ENCODE measurements around the gene RAB26.

Gene RAB26

DNA sequence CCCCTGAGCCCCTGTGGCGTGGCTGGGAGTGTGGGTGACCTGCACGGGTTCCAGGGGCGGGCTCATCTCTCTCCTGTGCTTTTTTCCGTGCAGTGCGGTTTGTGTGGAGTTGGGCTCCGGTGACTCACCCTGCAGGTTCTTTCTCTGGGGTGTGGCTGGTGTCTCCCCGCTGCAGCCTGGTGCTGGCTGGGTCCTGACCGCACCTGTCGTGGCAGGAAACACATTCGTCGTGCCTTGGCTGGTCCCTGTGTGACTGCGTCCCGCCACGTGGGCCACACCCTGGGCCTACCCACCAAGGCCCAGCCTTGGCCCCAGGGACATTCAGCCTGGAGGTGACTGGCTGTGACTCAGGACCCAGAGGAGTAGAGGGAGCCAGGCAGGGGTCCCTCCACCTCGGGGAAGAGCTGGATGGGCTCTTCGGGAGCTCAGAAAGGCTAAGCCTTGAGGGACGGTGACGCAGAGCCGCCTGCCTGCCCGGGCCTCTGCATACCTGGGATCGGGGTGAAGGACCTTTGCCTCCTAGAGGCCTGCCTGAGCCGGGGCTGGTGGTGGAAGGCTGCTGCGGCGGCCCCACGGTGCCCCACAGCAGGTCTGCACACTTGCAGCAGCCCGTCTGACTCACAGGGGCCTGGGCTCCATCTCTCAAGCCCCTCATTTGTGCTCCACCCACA is 14.9 kb downstream of the RAB26 start:
- DNase-seq = no peak

DNA sequence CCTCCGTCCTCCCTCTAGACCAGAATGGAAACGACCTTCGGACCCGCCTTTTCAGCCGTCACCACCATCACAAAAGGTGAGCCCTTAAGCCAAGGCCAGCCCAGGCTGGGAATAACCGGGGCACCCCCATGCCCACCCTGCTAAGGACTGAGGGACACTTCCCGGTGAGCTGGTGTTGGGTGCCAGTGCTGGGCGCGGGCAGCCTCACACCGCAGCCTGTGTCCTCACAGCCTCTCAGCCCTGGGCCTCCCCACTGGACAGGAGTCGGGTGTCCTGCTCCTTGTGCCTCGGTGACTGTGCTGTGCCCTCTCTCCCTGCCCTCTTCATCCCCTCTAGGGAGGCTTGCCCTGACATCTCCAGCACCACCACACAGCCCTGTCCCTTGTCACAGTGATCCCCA is 17.4 kb downstream of the RAB26 start:
- no peak for DNase-seq

DNA sequence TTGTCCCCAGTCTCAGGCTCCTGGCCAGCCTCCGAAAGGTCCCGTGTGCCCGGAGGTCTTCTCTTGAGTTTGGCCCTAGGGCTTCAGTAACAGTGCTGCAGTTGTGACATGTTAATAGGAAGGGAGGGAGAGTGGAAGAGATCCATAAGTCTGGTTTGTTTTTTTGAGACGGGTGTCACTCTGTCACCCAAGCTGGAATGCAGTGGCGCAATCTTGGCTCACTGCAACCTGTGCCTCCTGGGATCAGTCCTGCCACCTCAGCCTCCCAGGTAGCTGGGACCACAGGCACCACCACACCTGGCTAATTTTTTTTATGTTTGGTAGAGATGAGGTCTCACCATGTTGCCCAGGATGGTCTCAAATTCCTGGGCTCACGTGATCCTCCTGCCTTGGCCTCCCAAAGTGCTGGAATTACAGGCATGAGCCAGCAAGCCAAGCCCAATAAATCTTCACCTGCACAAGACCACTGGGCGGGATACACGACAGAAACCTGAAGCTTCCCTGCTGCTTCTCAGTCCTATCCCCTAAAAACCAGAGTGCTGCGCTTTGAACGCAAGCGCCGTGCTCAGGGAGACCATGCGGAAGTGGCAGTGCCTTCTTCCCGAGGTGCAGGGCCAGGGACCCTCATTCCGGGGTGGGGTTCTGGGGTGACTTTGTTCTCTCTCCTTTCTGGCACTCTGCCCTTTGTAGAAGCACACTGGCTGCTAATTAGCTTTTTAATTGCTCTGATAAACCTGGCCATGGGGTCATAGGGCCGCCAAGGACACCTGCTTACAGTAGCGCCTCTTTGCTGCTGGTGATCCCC is 18.0 kb downstream of the RAB26 start:
- no peak for DNase-seq

DNA sequence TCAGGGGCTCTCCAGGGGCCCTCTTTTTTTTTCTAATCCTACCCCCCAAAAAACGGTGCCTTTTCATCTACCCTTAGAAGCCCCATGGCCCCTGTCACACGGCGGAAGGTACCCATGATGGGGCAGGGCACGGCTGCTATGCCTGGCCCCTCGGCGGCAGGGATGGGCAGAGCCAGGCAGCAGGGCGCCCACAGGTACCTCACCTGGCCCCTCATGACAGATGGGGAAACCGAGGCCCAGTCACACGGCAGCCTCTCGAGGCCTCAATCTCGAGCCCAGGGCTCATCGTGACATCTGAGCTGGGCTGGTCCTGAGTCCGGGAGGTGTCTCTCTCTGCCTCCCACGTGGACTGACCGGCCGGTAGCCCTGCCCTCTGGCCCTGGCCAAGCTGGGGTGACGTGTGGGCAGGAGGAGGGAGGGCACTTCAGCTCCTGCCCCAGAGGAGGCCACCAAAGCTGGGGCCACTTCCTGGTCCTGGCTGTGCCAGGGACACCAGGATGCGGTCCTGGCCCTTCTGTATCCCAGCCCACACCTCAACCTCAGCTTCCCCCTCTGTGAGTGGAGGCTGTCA is 18.7 kb downstream of the RAB26 start:
- no peak for DNase-seq

DNA sequence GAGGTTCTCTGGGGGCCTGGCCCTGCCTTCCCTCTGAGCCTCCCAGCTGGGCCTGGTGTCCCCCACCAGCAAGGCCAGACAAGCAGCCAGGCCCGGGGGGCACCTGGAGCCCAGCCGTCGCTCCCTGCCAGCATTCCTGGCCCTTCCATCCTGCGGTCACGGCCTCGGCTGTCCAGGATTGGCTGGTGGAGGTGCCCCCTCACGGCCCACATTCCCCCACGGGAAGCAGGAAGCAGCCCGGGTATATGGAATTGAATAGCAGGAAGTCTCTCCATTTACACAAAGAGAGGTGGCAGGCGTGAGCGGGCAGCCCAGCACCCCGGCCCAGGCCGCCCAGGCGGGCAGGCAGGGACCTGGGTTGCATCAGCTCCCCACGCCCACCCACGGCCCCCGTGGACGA is 21.7 kb downstream of the RAB26 start:
- DNase-seq = no peak

DNA sequence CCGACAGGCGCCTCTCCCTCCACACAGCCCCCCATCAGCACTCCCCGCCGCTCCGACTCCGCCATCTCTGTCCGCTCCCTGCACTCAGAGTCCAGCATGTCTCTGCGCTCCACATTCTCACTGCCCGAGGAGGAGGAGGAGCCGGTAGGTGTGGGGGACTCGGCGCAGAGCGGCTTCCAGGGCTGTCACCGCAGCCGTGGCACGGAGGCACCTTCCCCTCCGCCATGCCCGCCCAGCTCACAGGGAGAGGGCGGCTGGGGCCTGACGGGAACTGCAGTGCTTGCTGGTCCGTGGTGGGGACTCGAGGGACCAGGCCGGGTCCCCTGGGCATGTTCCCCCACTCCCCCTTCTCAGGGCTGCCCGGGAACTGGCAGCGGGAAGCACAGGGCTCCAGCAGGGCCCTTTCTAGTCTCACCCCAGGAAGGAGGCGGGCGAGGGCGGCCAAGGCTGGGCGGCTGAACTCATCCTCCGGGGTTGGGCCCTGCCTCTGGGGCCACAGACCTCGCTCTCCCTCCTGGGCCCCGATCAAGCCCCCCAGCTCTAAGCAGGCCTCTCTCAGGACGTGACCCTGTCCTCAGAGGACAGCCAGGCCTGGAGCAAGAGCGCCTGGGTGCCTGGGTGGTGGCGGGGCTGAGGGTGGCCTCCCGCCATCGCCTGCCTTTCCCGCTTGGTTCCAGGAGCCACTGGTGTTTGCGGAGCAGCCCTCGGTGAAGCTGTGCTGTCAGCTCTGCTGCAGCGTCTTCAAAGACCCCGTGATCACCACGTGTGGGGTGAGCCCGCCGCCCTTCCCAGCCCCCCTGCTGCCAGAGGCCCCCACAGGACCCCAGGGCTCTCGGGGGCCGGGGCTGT is 22.4 kb downstream of the RAB26 start:
- DNase-seq = no peak

DNA sequence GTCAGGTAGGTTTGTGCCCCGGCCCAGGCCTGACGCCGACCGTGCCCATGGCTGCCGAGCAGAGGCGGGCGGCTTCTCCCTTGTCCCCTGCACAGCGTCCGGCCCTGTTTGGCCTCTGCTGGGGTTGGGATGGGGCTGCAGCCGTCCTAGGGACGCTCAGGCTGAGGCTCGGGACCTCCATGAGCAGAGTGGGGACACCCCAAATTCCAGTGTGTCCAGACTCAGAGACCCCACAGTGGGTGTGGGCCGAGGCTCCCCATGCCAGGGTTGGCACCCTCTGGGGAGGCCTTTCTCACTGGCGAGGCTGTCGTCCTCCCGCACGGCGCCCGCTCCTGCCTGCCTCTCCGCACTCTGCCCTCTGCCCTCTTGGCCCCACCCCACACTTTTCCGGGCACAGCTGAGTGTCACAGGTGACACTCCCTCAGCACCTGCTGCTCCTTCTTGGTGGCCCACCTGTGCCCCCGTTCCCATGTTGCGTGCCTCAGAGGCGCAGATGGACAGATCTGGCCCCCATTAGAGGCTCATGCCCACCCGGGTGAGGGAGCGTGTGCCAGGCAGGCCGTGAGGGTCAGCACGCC is 23.3 kb downstream of the RAB26 start:
- DNase-seq = no peak

DNA sequence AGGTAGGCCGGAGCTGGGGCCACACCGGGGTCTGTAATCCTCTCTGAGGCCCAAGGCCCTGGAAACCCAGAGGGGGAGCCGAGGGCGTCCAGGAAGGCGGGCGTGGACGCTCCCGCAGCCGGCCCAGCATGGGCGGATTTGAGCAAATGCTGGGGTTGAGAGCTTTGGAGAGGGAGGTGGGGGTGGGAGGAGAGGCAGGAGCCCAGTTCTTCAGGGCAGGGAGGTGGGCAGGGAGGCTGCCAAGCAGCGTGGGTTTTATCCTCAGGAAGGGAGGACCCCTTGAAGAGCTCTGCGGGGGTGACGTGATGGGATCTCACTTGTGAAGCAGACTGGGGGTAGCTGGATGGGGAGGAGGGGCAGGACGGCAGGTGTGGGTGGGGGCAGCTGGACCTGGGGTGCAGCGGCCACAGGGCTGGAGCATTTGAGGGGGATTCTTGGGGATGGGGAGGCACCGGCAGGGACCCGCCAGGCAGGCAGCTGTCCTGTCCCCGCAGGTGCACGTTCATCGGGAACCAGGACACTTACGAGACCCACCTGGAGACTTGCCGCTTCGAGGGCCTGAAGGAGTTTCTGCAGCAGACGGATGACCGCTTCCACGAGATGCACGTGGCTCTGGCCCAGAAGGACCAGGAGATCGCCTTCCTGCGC is 24.4 kb downstream of the RAB26 start:
- no peak for DNase-seq

DNA sequence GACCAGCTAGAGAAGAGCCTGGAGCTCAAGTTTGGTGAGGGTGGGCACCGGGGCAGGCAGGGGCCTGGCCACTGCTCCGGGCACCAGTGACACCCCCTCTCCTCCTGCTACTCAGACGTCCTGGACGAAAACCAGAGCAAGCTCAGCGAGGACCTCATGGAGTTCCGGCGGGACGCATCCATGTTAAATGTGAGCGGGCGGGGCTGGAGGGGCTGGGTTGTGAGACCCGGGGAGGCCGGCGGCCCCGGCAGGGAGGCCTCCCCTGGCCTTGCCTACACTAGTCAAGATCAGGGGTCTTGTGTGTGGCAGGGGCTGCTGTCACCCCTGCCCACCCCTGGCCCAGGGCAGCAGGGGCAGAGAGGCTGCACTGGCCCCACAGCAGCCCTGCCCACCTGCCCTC is 24.9 kb downstream of the RAB26 start:
- DNase-seq = no peak

DNA sequence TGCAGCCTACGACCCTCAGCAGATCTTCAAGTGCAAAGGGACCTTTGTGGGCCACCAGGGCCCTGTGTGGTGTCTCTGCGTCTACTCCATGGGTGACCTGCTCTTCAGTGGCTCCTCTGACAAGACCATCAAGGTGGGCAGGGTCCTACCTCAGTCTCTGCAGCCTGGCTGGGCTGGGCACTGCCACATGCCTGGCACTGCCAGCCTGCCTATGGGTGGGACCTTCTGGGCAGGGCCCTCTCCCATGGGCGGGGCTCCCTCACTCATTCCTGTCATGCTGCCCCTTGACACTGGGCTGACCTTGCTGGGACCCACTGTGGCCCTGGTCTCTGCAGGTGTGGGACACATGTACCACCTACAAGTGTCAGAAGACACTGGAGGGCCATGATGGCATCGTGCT is 25.5 kb downstream of the RAB26 start:
- DNase-seq = no peak

DNA sequence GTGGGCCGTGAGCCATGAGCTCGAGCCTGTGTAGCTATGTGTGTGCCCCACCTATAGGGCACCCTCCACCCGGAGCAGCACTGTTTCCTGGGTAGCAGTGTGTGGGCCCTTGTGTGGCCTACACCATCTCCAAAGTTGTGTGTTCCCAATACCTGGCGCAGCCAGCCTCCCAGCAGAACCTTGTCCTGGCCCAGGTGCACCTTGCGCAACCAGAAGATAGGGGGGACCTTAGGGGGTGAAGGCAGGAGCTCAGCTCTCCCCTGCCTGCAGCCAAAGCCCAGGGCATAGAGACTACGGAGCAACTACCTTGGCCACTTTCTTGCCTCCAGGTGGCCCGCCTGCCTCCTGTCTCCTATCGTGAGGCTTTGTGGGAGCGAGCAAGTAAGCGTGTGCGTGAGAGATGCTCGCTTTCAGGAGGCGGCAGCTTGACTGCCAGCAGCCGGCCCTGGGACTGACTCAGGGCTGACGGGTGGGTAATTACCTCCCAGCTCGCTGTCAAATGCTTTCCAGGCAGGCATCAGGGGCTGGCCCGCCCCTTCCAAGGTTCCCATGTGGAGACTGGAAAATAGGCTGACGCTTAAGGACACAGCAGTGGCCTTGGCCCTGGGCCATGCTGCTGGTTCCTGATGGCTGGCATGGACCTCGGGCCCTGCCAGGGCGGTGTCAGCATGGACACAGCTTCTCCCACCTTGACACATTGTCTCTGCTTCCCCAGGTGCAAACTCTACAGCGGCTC is 26.1 kb downstream of the RAB26 start:
- no peak for DNase-seq

DNA sequence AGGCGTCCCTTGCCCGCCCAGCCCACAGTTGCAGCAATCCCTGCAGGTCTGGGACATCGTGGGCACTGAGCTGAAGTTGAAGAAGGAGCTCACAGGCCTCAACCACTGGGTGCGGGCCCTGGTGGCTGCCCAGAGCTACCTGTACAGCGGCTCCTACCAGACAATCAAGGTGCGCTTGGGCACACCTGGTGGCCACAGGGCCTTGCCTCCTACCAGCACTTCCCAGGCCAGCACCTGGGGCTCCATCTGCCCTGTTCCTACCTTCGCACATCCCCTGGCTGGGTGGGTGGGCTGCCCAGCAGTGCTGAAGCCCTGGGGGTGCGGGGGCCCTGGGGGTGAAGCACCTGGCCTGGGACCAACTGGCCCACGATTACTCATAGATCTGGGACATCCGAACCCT is 27.0 kb downstream of the RAB26 start:
- no peak for DNase-seq

DNA sequence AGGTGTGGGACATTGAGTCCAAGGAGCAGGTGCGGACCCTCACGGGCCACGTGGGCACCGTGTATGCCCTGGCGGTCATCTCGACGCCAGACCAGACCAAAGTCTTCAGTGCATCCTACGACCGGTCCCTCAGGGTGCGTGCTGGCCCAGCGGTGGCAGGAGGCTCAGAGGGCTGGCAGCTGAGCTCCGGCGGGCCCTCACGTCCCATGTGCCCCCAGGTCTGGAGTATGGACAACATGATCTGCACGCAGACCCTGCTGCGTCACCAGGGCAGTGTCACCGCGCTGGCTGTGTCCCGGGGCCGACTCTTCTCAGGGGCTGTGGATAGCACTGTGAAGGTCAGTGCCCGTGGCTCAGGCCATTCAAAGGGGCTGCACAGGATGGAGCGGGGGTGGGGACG is 27.6 kb downstream of the RAB26 start:
- DNase-seq = no peak

DNA sequence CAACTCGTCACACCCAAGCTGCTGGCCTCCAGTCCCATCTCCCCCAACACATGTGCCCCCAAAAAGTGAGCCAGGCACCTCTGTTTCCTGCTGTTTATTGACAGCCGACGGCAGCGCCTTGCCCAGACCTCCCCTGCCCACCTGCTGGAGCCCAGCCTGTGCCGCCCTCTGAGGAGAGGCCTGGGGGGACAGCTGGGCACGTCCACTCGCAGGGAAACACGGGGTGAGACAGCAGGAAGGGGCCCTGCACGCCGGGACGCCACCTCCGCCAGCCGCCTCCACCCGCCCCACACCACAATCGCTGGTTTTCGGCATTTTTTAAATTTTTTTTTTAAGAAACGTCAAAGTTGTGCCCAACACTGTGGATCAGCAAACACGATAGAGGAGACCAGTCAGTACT is 28.7 kb downstream of the RAB26 start:
- DNase-seq = no peak

DNA sequence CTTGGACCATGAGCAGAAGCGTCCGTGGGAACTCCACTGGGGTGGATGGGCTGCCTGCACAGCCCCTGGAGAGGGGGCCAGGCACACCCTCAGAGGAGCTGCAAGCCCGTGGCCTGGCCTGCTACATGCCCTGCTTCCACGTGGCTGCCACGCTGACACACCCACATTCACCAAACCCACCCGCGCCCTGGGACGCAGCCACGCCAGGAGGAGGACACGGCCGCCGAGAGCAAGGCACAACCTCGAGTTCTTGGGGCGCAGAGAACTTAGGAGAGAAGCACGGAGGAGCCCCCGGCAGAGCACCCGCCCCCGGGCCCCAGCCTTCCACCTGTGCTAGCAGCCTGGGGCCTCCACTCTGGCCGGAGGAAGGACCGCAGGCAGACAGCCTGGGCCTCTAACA is 29.1 kb downstream of the RAB26 start:
- no peak for DNase-seq

DNA sequence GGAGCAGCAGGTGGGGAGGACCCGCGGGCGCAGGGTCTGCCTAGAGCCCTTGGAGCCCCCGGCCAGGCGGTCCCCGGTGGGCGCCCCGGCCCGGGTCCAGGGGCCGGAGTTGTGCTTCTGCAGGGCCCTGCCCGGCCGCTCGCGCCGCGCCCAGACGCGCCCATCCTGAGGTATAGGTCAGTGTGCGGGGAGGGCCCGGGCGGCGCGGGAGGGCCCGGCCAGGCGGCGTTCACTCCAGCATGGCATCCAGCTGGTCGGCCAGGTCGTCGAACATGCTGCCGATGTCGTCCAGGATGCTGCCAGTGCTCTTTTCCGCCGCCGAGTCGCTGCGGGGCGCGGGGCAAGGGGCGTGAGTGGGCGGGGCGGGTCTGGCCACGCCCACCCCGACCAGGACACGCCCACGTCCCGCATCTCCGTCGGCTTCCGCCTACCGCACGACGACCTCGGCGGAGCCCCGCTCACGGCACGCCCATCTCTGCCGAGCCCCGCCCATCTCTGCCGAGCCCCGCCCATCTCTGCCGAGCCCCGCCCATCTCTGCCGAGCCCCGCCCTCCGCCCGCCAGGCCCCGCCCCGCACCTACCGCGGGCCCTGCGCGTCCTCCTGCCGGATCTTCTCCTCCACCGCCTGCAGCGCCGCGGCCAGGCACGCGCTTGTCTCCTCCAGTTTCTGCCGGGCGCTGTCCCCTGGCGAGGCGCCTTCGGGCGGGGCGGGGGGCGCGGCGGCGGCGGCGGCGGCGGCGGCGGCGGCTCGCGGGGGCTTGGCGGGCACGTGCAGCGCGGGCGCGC is 30.1 kb downstream of the RAB26 start:
- DNase-seq = no peak

DNA sequence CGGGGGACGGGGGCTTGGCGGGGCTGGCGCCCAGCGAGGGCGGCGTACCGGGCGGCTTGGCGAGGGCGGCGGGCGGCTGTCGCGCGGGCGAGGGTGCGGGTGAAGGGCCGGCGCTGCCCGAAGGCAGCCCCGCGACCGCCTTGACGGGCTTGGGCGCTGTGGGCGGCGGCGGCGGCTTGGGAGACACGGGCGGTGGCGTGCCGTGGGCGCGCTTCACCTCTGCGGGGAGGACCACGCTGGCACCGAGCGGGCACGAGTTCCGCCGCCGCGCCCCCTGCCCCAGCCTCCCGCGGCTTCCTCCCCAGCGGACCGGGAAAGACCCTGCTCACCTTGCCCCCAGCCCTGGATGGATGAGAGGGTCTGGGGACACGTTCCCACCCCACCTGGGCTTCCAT is 30.7 kb downstream of the RAB26 start:
- DNase-seq = no peak

DNA sequence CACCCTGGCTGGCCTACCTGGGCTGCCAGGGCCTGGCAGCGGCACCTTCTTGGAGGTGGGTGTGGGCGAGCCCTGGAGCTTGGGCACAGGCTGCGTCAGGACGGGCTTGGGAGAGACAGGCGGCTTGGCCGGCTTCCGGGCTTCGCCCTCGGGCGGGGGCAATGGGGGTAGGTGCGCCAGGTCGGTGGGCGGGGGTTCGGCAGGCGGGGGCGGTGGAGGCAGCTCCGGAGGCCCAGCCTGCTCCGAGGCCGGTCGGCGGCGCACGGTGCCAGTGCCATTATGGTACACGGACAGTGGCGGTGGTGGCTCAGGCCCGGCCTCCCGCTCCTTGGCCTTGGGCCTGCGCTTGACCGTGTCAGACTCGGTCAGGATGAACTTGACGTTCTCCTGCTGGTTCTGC is 31.2 kb downstream of the RAB26 start:
- DNase-seq = no peak

DNA sequence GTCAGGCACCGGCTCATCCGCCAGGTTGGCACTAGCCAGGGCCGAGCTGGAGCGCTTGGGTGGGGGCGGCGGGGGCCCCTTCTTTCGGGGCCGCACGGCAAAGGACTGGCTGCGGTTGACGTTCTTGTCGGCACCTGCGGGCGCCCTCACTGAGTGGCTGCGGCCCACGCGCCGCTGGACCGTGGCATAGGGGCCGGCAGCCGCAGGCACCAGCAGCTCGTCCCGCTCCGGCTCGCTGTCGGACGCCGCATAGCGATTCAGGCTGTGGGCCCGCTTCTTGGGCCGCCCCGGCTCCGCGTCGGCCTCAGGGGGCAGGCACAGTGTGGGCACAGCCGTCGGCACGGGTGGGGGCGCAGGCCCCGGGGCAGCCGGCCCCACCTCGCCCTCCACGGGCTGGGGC is 32.0 kb downstream of the RAB26 start:
- no peak for DNase-seq

DNA sequence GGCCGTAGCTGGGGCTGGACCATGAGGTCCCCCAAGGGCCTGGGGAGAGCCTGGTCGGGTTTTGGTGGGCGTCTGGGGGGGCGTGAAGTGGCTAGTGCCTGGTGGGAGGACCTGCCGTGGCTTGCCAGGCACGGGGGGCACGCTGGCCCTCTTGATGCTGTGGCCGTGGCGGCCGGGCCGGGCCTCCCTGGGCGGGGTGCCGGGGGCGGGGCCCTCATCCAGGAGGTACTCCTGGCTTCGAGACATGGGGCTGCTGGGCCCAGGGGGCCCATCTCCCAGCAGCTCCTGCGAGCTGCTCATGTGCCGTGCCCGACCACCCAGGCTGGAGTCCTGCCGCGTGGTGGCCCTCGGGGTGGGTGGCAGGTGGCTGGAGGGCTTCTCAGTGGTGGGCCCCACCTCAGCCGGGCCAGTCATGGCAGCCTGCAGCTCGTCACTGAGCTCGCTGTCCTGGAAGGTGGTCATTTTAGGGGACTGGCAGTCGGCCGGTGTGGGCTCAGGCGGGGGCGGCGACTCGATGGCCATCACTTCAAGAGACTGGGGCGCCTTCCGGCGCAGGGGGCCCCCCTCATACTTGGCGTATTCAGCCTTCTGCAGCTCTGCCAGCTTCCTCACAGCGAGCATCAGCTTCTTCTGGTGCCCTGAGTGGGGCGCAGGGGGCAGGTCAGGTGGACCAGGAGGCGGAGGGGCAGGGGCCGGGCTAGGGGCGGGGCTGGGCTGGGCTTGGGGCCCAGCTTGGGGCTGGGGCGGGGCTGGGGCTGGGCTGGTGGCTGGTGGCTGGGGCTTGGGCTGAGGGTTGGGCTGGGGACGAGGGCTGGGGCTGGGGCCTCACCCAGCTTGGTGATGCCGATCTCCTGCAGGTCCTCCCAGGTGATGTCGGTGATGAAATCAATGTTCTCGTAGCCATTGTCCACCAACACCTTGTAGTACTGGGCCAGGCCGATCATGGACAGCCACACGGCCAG is 32.8 kb downstream of the RAB26 start:
- DNase-seq = no peak
